HUES64 (cell line): ENCODE measurements around the gene ID4.

Experiments
- H3K27ac ChIP-seq: 2 replicates; pipeline ENCODE4 v1.7.0; 2013; ENCODE audit warnings: low read depth, low read length, inconsistent platforms
- H3K27me3 ChIP-seq: 2 replicates; pipeline ENCODE4 v1.6.1; 2013; ENCODE audit warnings: mild to moderate bottlenecking, low read length; ENCODE audit not compliant: insufficient read depth
- H3K36me3 ChIP-seq: 2 replicates; pipeline ENCODE4 v1.6.1; 2013; ENCODE audit warnings: mild to moderate bottlenecking, low read length; ENCODE audit not compliant: insufficient read depth
- H3K4me1 ChIP-seq: 2 replicates; pipeline ENCODE4 v1.6.1; 2013; ENCODE audit warnings: mild to moderate bottlenecking, low read length, moderate library complexity; ENCODE audit not compliant: insufficient read depth
- H3K4me3 ChIP-seq: 2 replicates; pipeline ENCODE4 v1.5.1; 2013; ENCODE audit warnings: mild to moderate bottlenecking, low read length, moderate library complexity
- H3K9ac ChIP-seq: 2 replicates; pipeline ENCODE4 v1.6.1; 2013; ENCODE audit warnings: mild to moderate bottlenecking, low read depth, low read length
- H3K9me3 ChIP-seq: 2 replicates; pipeline ENCODE4 v1.6.1; 2013; ENCODE audit warnings: low read depth, low read length; ENCODE audit not compliant: insufficient read depth
- WGBS: fragments of 150-250, 120-280 bp; methylation state at CpG from one replicate; pipeline ENCODE4 v1.1.7; 2013; ENCODE audit warnings: missing lambda C conversion rate; 5-methylcytosine and 5-hydroxymethylcytosine counted together

Gene ID4

GRCh38 chr6:19805129-19805481 is 32.1 kb upstream of the ID4 start:
- Histone ChIP-seq H3K9me3 (no peaks in the 10 kb centered on the region), H3K27ac (peak overlapping the region; percentile 93), H3K4me3 (peak overlapping the region; percentile 68), H3K9ac (peak overlapping the region; percentile 77), H3K27me3 (0 out of 2 replicates have a peak, but pooled peaks cover 4% of the 10 kb centered on the region), H3K4me1 (peaks cover 19% of the 10 kb centered on the region), H3K36me3 (no peaks in the 10 kb centered on the region)
- 73% methylated on average over 4 of the region's 6 CpGs for WGBS

- 0 out of 2 replicates have a peak, but pooled peaks cover 4% of the 10 kb centered on the region for H3K27me3 ChIP-seq
- H3K9me3 ChIP-seq = no peaks in the 10 kb centered on the region
- peaks cover 24% of the 10 kb centered on the region for H3K4me1 ChIP-seq
- H3K36me3 ChIP-seq = no peaks in the 10 kb centered on the region
- WGBS = 96% methylated on average over 21 of the region's 21 CpGs
- H3K9ac ChIP-seq = no peak overlapping the region
- H3K27ac ChIP-seq = no peak overlapping the region
- H3K4me3 ChIP-seq = no peak overlapping the region
These were observed 30.2 kb upstream of the ID4 start for GRCh38 chr6:19806971-19807396.

DNA sequence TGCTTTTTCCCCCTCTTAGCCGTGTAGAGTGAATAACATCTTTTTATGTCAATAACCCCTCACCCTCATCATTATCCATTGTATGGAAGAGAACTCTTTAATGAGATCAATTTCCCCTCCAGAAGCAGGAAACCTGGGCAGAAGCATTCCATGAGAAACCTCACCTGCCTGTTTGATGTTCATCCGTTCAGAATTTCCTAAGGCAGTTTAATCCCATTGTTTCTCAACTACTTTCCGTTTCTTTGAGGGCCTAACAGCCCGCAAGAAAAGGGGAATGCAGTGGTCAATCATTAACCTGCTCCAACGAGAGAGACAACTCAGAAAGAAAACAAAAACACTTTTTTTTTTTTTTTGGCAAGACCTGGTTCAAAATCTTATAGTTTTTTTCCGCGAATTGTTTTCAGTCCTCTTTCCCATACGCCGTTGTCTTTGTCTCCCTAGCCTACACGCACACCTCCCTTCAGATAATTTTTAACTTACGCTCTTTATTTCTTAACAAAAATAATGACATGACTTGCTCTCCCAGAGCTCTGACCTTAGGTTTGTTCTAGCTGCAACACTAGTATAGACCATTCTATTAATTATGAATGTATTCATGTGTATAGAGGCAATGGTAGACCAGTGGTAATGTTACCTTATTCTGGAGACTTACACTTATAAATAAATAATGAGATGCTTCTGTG is 25.6 kb upstream of the ID4 start:
- no peaks in the 10 kb centered on the region for H3K27me3 ChIP-seq
- H3K4me1 ChIP-seq = peaks cover 9% of the 10 kb centered on the region
- no peaks in the 10 kb centered on the region for H3K9me3 ChIP-seq
- WGBS = 81% methylated on average over 10 of the region's 11 CpGs
- no peak overlapping the region for H3K27ac ChIP-seq
- H3K4me3 ChIP-seq = no peak overlapping the region
- no peak overlapping the region for H3K9ac ChIP-seq
- no peaks in the 10 kb centered on the region for H3K36me3 ChIP-seq

GRCh38 chr6:19812512-19813119 is 24.6 kb upstream of the ID4 start:
- Histone ChIP-seq H3K27ac (no peak overlapping the region), H3K36me3 (no peaks in the 10 kb centered on the region), H3K27me3 (no peaks in the 10 kb centered on the region), H3K4me3 (no peak overlapping the region), H3K9me3 (peaks cover 4% of the 10 kb centered on the region; the same call in 1 of the 2 replicates), H3K4me1 (peaks cover 9% of the 10 kb centered on the region), H3K9ac (no peak overlapping the region)
- 73% methylated on average over 6 of the region's 6 CpGs for WGBS

DNA sequence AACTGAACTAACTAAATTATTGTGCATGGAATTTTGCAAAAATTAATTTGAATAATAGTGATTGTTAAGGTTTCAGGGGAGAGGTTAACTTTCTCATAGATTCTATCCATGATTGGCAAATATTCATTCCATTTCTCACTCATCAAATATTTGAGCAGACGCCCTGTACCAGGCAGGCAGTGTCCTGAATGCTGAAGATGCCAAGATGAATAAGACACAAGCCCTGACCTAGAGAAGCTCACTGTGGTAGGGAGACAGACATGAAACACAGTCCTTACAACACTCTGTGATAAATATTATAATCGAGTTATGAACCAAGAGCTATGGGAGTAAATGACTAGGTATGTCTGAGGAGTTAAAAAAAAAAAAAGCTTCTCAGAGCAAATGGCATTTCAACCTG is 18.4 kb upstream of the ID4 start:
- Histone ChIP-seq H3K36me3 (no peaks in the 10 kb centered on the region), H3K9ac (no peak overlapping the region), H3K4me1 (no peaks in the 10 kb centered on the region), H3K27ac (no peak overlapping the region), H3K9me3 (peaks cover 4% of the 10 kb centered on the region; the same call in 1 of the 2 replicates), H3K27me3 (no peaks in the 10 kb centered on the region), H3K4me3 (no peak overlapping the region)
- 100% methylated on average over 2 of the region's 2 CpGs for WGBS

DNA sequence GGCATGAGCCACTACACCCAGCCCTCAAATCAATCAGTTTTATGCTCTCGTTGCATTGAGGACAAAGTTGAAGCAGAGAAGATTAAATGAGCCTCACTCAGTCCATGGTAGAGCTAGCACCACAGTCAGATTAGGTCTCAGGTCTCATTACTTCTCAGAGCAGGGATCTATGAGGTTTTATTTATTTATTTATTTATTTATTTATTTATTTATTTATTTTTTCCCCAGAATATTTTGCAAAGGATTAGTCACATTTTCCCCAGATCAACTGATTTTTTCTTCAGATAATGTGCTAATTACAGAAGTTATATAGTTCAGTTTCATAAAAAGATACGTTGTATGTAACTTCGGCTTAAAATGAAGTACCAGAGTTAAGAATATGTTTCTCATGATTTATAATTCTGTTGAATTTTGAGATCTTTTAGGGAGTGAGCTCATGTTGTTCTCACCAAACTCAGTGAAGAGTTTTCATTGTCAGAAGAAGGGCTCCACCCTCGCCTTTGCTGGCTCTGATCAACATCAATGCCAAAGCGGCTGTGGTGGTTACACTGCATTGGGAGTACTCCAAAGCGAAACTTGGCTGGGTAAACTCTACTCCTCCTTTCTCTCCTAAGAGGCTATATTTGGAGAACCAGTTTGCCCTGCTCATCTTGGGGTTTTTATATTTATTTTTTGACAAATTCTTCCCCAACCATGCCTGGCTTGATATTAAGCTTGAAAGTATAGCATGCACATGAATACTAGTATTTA is 12.9 kb upstream of the ID4 start:
- Histone ChIP-seq H3K36me3 (no peaks in the 10 kb centered on the region), H3K9ac (no peak overlapping the region), H3K27ac (no peak overlapping the region), H3K9me3 (peaks cover 4% of the 10 kb centered on the region; the same call in 1 of the 2 replicates), H3K27me3 (no peaks in the 10 kb centered on the region), H3K4me3 (no peak overlapping the region), H3K4me1 (no peaks in the 10 kb centered on the region)
- 92% methylated on average over 6 of the region's 6 CpGs for WGBS

- Histone ChIP-seq H3K4me3 (no peak overlapping the region), H3K27ac (no peak overlapping the region), H3K36me3 (no peaks in the 10 kb centered on the region), H3K9ac (no peak overlapping the region), H3K27me3 (no peaks in the 10 kb centered on the region), H3K9me3 (peaks cover 4% of the 10 kb centered on the region; the same call in 1 of the 2 replicates), H3K4me1 (no peaks in the 10 kb centered on the region)
- WGBS = 93% methylated on average over 5 of the region's 5 CpGs
These were observed 9.9 kb upstream of the ID4 start for GRCh38 chr6:19827247-19827646.

GRCh38 chr6:19827903-19828302 is 9.3 kb upstream of the ID4 start:
- WGBS = no CpG with 5 or more reads among the region's 1 CpG
- H3K4me1 ChIP-seq = no peaks in the 10 kb centered on the region

DNA sequence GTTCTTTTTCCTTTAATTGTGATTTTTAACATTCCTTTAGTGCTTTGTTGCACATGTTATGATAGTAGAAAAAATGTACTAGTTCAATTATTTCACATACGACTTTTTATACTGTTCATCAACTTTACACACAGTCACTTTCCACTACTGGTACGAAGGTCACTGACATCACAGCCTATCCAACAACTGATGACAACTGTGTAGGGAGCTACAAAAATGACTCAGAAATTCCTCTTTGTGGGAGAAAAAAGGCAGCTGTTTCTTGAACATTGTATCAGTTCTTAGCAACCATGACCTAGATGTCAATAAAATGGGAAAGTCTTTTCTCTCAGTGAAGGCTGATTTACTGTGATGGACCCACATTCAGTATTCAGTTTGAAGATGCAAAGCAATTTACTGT is 7.0 kb upstream of the ID4 start:
- peaks cover 4% of the 10 kb centered on the region; the same call in 1 of the 2 replicates for H3K9me3 ChIP-seq
- 94% methylated on average over 2 of the region's 2 CpGs for WGBS
- H3K36me3 ChIP-seq = no peaks in the 10 kb centered on the region
- no peak overlapping the region for H3K9ac ChIP-seq
- peaks cover 5% of the 10 kb centered on the region; the same call in 1 of the 2 replicates for H3K4me1 ChIP-seq
- no peak overlapping the region for H3K27ac ChIP-seq
- no peak overlapping the region for H3K4me3 ChIP-seq
- H3K27me3 ChIP-seq = no peaks in the 10 kb centered on the region

More at GRCh38 chr6:19827903-19828302, 9.3 kb upstream of the ID4 start:
- Histone ChIP-seq H3K27ac (no peak overlapping the region), H3K9ac (no peak overlapping the region), H3K4me3 (no peak overlapping the region), H3K9me3 (peaks cover 4% of the 10 kb centered on the region; the same call in 1 of the 2 replicates), H3K27me3 (no peaks in the 10 kb centered on the region), H3K36me3 (no peaks in the 10 kb centered on the region)

DNA sequence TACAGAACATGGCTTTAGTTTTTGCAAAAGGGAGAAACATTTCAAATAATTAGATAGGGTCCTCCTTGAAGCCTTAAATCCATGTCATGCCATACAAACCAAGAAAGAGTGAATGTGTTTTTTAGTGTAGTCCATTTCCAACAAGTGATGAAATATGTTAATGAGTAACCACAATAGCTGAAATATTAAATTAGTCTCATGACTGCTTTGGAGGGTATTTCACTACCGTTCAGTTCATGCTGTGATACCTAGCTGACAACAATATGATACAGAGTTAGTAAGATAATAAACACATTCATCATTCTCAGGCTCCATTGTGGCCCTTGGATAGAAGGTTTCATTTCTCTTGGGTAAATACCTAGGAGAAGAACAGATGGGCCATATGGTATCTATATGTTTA is 5.8 kb upstream of the ID4 start:
- Histone ChIP-seq H3K9ac (no peak overlapping the region), H3K4me1 (peaks cover 13% of the 10 kb centered on the region; the same call in 1 of the 2 replicates), H3K4me3 (no peak overlapping the region), H3K9me3 (peaks cover 4% of the 10 kb centered on the region; the same call in 1 of the 2 replicates), H3K36me3 (no peaks in the 10 kb centered on the region), H3K27ac (no peak overlapping the region), H3K27me3 (peaks cover 9% of the 10 kb centered on the region)
- no CpG with 5 or more reads among the region's 1 CpG for WGBS

- Histone ChIP-seq H3K4me3 (no peak overlapping the region), H3K27me3 (peaks cover 14% of the 10 kb centered on the region), H3K9ac (no peak overlapping the region), H3K36me3 (no peaks in the 10 kb centered on the region), H3K27ac (no peak overlapping the region), H3K4me1 (peaks cover 14% of the 10 kb centered on the region; the same call in 1 of the 2 replicates), H3K9me3 (no peaks in the 10 kb centered on the region)
- 90% methylated on average over 5 of the region's 5 CpGs for WGBS
These were observed 3.2 kb upstream of the ID4 start for GRCh38 chr6:19833947-19834346.
